Right lung (tissue), 10 donors: ENCODE data around the gene KCTD20. TPM values are rescaled to one million over a fixed set of nuclear protein-coding genes. Genes with fewer than 3 reads are reported as not detected.
"Not testable (repeated sequence)": the region's sequence is repeated elsewhere in the genome, so short reads cannot be mapped to it uniquely, and the experiment has no call there.

Experiments used
- DNase-seq, 2 donors: peaks; one replicate each; pipeline ENCODE4 v3.0.0-alpha.2; 2013
- long read RNA-seq, 8 donors: transcript quantifications; one replicate each; lab custom pipeline, GENCODE V29; 2026
- polyA plus RNA-seq, 5 donors: library from polyadenylated mRNA; unstranded; fragments of 120-200 nt; gene quantifications; one replicate each; pipeline versions ENCODE4 v1.2.1 to v1.2.3, GENCODE V29; 2013; ENCODE audit warnings: inconsistent platforms in 1 of 5, low replicate concordance in 1 of 5; ENCODE audit not compliant: insufficient read length in 5 of 5, insufficient read depth in 1 of 5

The KCTD20 gene
- 10 to 100 TPM; 42.5 to 57.1 (median 49.8) TPM for polyA plus RNA-seq
- long read RNA-seq, donor 1, full-length matches to known transcripts = 15 of 41 reads
- long read RNA-seq, donor 1, partial matches to known transcripts = 21 of 41 reads
- long read RNA-seq, donor 1, other reads (novel, unspliced or antisense) = 5 of 41 reads
- long read RNA-seq, donor 2, full-length matches to known transcripts = 12 of 12 reads
- long read RNA-seq, donor 2, partial matches to known transcripts = 0 of 12 reads
- long read RNA-seq, donor 2, other reads (novel, unspliced or antisense) = 0 of 12 reads
- long read RNA-seq, donor 3, full-length matches to known transcripts = 8 of 8 reads
- long read RNA-seq, donor 3, partial matches to known transcripts = 0 of 8 reads
- long read RNA-seq, donor 3, other reads (novel, unspliced or antisense) = 0 of 8 reads
- long read RNA-seq, donor 4, full-length matches to known transcripts = 8 of 8 reads
- long read RNA-seq, donor 4, partial matches to known transcripts = 0 of 8 reads
- long read RNA-seq, donor 4, other reads (novel, unspliced or antisense) = 0 of 8 reads
- long read RNA-seq, donor 5, full-length matches to known transcripts = 12 of 18 reads
- long read RNA-seq, donor 5, partial matches to known transcripts = 6 of 18 reads
- long read RNA-seq, donor 5, other reads (novel, unspliced or antisense) = 0 of 18 reads
- long read RNA-seq, donor 6, full-length matches to known transcripts = 14 of 14 reads
- long read RNA-seq, donor 6, partial matches to known transcripts = 0 of 14 reads
- long read RNA-seq, donor 6, other reads (novel, unspliced or antisense) = 0 of 14 reads
- long read RNA-seq, donor 7, full-length matches to known transcripts = 8 of 8 reads
- long read RNA-seq, donor 7, partial matches to known transcripts = 0 of 8 reads
- long read RNA-seq, donor 7, other reads (novel, unspliced or antisense) = 0 of 8 reads
- long read RNA-seq, donor 8, full-length matches to known transcripts = 5 of 5 reads
- long read RNA-seq, donor 8, partial matches to known transcripts = 0 of 5 reads
- long read RNA-seq, donor 8, other reads (novel, unspliced or antisense) = 0 of 5 reads

DNA sequence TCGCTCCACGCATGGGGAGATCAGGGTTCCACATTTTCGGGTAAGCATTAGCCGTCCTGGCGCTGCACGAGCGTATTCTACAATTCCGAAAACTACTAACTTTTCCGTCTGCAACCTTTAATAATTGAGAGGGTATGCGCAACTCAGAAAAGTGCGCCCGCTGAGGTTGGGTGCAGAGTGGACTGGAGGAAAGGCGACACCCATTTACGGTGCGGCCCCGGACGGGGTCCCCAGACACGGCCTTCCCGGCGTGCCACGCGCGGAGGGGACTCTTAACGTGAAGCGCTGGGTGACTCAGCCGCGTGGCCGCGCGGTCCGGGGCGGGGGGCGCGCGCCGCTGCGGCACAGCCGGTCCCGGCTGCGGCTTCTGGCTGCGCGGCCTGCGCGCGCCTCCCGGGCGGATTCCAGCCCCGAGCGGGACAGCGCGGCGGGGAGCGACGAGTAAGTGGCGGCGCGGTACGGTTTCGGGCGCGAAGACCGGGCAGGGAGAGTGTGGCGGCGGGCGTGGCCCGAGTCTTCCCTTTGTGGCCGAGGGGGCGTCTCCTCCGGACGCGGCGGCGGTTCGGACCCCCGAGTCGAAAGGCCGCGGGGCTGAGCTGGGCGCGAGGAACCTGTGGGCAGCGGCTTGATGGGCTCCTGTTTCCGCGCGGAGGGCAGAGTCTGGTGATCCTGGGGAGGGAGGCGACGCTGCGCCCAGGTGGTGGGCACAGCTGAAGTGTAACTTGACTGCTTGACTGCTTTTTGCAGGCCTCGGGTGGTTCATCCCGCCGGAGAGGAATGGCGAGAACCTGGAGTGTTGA, at the start of gene KCTD20, which contains the start of gene PXT1:
KCTD20 (plus strand) TSS at position 330 of the 800 bp plus-strand sequence. CDS start 27,098 bp downstream, outside the sequence.
PXT1 (minus strand) TSS at position 184 of the 800 bp plus-strand sequence. CDS start 16,772 bp downstream, outside the sequence.
- DNase-seq = peak; percentile 89

DNA sequence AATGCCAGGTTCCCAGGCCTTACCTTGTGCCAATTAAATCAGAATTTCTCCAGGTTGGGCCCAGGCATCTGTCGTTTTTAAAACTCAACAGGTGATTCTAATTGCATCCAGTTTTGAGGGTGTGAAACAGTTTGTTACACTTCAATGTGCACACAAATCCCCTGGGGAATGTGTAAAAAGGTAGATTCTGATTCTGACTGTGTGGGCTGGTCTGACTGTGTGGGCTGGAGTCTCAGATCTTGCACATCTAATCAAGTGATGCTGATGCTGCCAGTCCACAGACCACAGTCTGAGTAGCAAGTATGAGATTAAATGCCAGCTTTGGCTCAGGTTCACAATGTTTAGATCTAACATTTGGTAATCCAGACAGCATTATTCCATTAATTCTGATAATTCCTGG, 42.8 kb upstream of the KCTD20 start:
- DNase-seq = no peak

DNA sequence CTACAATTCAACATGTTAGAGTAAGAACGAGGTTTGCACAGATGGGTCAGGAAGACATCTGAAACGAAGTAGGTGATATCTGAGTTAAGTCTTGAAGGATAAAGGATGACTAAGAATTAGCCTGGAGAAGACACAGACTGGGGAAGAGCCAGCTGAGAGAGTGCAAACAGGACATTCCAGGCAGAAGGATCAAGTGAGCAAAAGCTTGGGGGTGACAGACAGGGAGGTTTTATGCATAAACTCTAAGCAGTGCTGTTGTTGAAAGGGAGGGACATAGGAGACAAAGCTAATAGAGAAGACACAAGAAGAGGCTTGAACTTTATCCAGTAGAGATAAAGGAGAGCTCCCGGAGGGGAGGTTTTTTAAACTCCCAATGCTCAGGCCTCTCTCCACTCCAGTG, 40.3 kb upstream of the KCTD20 start:
- DNase-seq = no peak

DNA sequence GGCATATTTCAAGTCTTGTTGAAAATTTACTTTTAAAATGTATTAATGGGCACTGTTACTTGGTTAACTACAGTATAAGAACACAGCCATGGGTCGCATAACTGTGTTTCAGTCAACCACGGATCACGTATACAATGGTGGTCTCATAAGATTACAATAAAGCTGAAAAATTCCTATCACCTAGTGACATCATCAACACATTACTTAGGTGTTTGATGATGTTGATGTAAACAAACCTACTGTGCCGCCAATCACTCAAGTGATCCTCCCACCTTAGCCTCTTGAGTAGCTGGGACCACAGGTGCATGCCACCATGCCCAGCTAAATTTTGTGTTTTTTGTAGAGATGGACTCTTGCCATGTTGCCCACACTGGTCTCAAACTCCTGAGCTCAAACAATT, 38.6 kb upstream of the KCTD20 start:
- DNase-seq = no peak

DNA sequence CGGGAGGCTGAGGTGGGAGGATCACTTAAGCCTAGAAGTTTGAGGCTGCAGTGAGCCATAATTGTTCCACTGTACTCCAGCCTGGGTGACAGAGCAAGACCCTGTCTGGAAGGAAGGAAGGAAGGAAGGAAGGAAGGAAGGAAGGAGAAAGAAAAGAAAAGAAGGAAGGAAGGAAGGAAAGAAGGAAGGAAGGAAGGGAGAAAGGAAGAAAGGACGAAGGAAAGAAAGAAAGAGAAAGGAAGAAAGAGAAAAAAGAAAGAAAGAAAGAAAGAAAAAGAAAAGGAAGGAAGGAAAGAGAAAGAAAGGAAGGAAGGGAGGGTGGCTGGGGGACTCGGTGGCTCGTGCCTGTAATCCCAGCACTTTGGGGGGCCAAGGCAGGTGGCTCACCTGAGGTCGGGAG, 33.1 kb upstream of the KCTD20 start:
- not testable (repeated sequence) for DNase-seq

DNA sequence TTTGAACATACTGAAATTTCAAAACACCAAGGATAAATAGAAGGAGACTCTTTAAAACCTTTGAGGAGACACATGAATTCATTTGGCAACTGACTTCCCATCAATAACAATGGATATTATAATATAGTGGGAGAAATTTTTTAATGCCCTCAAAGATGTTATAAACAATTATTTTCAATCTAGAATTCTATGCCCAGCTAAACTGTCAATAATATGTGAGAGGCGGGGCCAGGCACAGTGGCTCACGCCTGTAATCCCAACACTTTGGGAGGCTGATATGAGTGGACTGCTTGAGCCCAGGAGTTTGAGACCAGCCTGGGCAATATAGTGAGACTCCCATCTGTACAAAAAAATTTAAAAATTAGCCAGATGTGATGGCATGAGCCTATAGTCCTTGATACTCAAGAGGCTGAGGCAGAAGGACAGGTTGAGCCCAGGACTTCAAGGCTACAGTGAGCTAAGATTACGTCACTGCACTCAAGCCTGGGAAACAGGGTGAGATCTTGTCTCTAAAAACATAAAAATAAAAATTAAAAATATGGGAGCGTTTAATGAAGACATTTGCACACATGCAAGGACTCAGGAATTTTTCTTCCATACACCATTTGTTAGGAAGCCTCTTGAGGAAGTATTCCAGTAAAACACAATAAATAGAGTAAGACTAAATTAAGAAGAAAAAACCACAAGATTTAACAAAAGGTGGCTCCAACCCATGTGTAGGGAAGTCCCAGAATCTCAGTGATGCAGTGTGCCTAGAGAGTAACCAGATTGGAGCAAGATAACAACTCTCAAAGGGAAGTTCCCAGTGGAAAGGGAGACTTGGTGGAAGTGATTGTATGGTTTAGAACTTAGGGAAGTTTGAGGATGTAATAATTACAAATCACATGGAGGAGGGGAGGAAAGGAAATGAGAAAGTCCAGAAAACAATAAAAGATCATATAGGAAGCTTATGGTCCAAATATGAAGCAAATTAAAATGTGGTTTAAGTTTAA, 29.0 kb upstream of the KCTD20 start:
- no peak for DNase-seq

DNA sequence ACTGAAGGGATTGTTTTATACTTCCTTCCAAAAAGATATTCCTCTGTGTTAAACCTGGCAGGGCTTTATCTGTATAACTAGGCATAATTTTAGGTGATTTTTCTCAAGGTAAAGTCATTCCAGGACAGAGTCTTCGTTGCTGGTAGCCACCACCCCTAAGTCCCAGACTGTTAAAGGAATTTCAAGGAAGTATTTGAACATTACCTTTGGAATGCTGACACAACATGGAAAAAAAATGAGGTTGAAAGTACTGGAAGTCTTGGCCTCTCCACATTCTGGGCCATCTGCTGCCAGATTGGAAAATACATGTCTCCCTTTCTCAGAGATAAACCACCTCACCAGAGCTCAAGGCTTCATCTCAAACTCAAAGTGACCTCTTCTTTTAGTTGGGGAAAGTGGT, 28.3 kb upstream of the KCTD20 start:
- DNase-seq = no peak

DNA sequence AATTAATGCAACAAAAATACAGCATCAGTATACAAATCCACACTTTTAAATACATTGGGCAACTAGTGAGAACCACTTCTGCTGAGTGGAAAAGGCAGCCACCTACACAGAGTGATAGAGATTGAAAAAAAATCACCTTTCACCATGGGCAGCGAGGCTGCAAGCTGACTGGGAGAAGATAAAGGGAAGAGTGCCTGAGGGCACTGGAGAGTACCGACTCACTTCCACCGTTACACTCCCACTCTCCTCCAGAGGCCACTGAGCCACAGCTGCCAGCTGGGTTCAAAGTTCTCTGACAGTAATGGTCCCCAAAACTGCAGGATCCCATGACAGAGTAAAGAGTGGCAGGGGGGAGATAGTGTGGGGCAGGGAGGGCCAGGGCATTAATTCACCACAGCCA, 24.2 kb upstream of the KCTD20 start:
- DNase-seq = no peak

DNA sequence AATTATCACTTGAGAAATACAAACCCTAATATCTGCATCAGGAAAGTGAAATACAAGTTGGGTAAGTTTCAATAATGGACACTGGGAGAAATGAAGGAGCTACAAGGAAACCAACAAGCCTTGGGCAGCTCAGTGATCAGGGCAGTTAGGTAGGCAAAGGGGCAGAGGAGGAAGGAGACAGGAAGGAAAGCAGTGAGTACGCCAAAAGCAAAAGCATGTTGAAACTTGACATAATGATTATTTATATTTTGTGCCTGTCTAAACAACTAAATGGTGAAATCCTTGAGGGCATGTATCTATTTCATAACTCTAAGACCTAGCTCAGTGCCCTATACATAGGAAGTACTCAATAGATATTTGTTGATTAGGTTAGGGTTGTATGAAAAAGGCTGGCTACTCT, 23.5 kb upstream of the KCTD20 start:
- DNase-seq = no peak

DNA sequence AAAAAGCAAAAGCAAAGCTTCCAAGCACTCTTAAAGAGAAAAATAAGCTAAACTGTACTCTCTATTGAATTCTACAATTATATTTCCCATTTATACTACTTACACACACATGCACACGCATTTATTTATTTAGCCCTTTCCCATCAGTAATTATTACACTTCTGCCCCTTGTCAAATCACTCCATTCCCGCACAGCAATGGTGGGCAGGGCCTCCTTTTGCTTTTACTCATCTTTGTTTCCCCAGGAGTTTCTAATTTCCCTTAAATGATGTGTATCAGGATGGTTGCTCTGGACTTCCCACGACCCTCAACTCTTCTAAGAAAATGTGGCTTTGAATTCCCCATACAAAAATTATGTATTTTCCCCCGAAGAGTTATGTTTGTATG, 20.1 kb upstream of the KCTD20 start:
- no peak for DNase-seq

DNA sequence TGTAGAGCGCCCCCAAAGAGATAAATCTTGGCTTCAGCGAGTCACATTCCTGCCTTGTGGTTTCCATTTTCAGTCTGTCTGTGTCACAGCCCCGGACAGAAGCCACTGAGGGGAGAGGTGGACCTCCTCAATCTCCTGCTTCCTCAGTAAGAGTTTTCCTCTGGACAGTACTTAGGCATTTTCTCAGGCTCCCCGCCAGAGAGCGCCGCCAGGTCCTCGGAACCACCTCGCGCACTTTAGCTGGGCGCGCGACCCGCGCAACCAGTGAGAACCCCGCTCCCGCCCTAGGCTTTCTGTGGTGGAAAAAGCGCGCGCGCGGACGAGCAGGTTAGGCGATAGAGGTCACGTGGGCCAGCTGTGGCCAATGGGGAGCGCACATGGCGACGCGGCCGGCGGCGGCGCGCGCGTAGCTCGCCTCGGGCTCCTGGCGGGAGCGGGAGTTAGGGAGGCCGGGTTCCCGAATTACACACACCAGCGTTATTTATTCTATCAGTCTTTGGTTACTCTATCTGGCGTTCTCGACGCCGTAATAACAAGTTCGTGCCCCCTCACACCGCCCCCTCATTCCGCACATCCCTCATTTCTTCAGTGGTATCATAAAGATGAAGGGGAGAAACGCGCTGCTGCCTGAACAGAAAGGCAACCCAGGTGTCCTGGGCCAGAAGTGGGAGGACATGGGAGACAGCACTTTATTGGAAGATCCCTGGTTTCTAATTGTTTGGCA, 19.5 kb upstream of the KCTD20 start:
- DNase-seq = peak; percentile 96 to 97

DNA sequence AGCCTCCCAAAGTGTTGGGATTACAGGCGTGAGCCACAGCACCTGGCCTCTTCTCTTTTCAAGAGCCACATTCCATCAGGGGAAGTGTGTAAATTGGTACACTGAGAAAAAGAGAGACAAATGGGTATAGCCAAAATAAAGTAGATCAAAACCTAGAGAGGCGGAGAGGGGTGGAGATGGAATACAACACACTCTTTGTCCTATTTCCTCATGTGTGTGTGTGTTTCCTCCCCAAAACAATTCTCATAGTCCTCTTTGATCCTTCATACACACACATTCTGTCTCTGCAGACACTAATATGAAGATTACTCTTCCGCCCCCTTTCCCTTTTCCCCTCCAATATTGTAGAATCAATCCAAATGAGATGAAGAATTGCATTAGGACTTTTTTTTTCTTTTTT, 16.2 kb upstream of the KCTD20 start:
- no peak for DNase-seq

DNA sequence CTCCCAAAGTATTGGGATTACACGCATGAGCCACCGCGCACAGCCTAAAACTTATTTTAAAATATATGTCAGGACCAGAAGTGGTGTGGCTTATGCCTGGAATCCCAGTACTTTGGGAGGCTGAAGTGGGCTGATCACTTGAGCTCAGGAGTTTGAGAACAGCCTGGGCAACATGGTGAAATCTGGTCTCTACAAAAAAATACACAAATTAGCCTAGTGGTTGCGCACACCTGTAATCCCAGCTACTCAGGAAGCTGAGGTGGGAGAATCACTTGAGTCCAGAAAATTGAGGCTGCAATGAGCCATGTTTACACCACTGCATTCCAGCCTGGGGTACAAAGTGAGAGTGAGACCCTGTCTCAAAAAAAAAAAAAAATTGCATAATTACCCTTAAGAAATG, 13.9 kb upstream of the KCTD20 start:
- no peak for DNase-seq

DNA sequence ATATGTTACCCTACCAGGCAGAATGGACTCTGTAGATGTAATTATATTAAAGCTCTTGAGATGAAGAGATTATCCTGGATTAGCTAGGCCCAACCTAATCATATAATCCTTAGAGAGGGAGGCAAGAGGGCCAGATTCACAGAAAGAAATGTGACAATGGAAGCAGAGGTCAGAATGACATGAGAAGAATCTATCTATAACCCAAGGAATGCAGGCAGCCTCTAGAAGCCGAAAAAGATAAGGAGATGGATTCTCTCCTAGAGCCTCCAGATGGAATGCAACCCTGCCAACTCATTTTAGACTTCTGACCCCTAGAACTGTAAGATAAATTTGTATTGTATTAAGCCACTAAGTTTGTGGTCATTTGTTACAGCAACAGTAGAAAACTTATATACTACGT, 12.4 kb upstream of the KCTD20 start:
- DNase-seq = no peak

DNA sequence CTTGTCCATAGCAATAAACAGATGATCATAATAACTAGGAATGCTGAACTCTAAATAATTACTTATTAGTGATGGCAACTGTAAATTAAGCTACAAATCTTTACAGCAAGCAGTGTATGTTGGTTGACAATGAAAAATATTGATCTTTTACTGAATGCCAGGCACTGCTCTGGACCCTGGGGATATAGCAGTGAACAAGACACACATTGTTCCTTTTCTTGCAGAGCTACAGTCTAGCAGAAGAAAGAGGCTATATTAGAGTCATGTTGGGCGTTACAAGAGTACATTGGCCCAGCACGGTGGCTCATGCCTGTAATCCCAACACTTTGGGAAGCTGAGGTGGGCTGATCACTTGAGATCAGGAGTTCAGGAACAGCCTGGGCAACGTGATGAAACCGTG, 11.6 kb upstream of the KCTD20 start:
- no peak for DNase-seq

DNA sequence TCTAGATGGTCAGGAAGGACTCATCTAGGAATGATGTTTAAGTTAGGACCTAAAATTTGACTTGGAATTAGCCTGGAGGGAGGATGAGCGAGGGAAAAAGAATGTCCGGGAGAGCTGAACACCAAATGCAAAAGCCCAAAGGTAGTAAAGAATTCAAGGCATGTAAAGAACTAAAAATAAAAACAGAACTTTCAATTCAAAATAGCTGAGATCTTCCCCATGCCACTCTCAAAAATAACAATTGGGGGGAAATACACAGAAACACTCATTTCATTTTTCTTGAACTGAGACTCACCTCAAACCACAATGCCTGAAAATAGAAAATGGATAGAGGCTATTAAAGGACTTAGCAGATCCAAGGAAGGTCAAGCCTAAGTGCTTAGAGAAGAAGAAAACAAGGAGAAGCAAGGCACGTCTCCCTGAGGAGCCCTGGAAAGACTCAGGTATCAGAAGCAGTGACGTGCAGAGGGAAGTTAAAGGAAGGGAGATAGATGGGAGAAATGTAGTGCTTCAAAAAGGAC, 10.6 kb upstream of the KCTD20 start:
- no peak for DNase-seq

DNA sequence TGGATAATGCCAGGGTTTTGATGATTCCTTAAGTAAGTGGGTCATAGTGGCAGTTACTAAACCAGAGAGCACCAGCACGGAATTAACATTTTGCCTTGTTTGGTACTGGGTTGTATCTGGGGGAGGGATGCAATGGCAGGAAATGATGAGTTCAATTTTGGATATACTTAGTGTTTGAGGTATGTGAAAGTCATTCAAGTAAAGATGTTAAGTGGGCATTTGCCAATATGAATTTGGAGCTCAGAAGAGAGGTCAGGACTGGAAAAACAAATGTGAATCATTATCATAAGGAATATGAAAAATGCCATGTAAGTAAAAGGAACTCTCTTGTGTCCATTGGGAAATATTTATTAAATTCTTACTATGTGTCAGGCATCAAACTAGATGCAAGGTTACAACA, 6.3 kb upstream of the KCTD20 start:
- no peak for DNase-seq

DNA sequence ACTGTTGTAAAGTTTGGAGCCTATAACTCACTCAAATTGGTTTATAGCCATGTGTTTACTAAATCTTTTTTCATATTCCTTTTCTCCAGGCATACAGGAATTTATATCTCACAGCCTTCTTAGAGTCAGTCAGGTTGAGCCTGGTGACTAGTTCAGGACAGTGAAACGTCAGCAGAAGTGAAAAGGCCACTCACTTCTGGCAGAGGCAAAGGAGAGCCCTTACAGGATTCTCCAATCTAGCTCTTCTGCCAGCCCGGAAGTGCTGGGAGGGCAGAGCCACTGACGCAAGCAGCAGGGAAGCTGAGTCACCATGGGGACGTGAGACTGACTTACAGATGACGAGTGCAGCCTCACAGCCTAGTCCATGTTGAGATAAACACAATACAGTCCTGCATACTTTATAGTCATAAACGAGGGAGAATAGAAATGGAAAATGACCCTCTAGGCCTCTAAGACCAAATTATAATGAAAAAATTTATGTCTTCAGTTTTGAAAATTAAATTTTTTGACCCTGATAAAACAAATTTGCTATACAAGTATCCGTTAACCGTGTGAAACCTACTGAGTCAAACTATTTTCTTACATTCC, 1.4 kb upstream of the KCTD20 start:
- peak; percentile 83 to 89 for DNase-seq
